T-helper 2 cell treated with Interferon-gamma antibody and Interleukin-4, amounts not matched to agents 100 ng/mL and 5 ng/mL, for 36 hours (primary cell): ENCODE measurements around the gene PTPRCAP. TPM values are rescaled to one million over a fixed set of nuclear protein-coding genes. Genes with fewer than 3 reads are reported as not detected.
"Not testable (repeated sequence)": the region's sequence is repeated elsewhere in the genome, so short reads cannot be mapped to it uniquely, and the experiment has no call there.

Source experiments
- intact Hi-C: fragments of 100-400 bp; cut with micrococcal nuclease; formaldehyde crosslinking; loops from one replicate; pipeline ENCODE4 v1.15.1; 2023
- total RNA-seq: library from RNA; stranded (reverse); gene quantifications from 2 replicates; pipeline ENCODE4 v1.2.3, GENCODE V29; 2022

Gene PTPRCAP
- total RNA-seq = 308 and 324 TPM in 2 replicates

- intact Hi-C loops = loop anchor here (1.0 kb wide), 1 partner anchor 9 kb away; the partner anchor contains the start of gene RPS6KB2
These were observed at the start of gene PTPRCAP for GRCh38 chr11:67437082-67437808. TSS of gene PTPRCAP (minus strand) at chr11:67437682. CDS start at chr11:67437619, 63 bp downstream.

- intact Hi-C loops = no loop called here
These were observed 49.2 kb upstream of the PTPRCAP start for GRCh38 chr11:67486481-67487195.

- intact Hi-C loops = loop anchor here (1.0 to 2.0 kb wide), 2 partner anchors 22 to 47 kb away; no protein-coding TSS in a partner anchor
These were observed 48.4 kb upstream of the PTPRCAP start for GRCh38 chr11:67485873-67486361.

GRCh38 chr11:67484847-67485311 lies 47.4 kb upstream of the PTPRCAP start:
- intact Hi-C loops = loop anchor here (1.0 to 2.0 kb wide), 5 partner anchors 16 to 83 kb away; partner anchors contain the start of gene TMEM134

GRCh38 chr11:67483831-67484665 lies 46.6 kb upstream of the PTPRCAP start:
- intact Hi-C loops = loop anchor here (1.0 to 2.0 kb wide), 6 partner anchors 15 to 131 kb away; partner anchors contain the start of genes POLD4, RPS6KB2 and TMEM134

- intact Hi-C loops = loop anchor here (1.0 kb wide), 2 partner anchors 55 to 130 kb away; partner anchors contain the start of genes POLD4 and RPS6KB2
These were observed 45.6 kb upstream of the PTPRCAP start, which contains the start of gene AIP for GRCh38 chr11:67482827-67483798. TSS of gene AIP (plus strand) at chr11:67483026. CDS start at chr11:67483159, 133 bp downstream.

- intact Hi-C loops = no loop called here
These were observed 44.9 kb upstream of the PTPRCAP start for GRCh38 chr11:67482275-67482826.

- intact Hi-C loops = not testable (repeated sequence)
These were observed 40.0 kb upstream of the PTPRCAP start for GRCh38 chr11:67477344-67478050.

- intact Hi-C loops = not testable (repeated sequence)
These were observed 39.2 kb upstream of the PTPRCAP start for GRCh38 chr11:67476692-67477091.

- intact Hi-C loops = no loop called here
These were observed 35.4 kb upstream of the PTPRCAP start for GRCh38 chr11:67472882-67473281.

- intact Hi-C loops = no loop called here
These were observed 33.0 kb upstream of the PTPRCAP start for GRCh38 chr11:67470337-67471002.

GRCh38 chr11:67469508-67469811 lies 32.0 kb upstream of the PTPRCAP start:
- intact Hi-C loops = loop anchor here (1.0 to 5.0 kb wide), 6 partner anchors 15 to 79 kb away; partner anchors contain the start of genes RAD9A and RPS6KB2

GRCh38 chr11:67468759-67469507 lies 31.5 kb upstream of the PTPRCAP start, which contains the start of gene TMEM134:
TSS of gene TMEM134 (minus strand) at chr11:67469251. CDS start at chr11:67469192, 59 bp downstream.
- intact Hi-C loops = loop anchor here (1.0 to 5.0 kb wide), 6 partner anchors 15 to 78 kb away; partner anchors contain the start of genes RAD9A and RPS6KB2

GRCh38 chr11:67468456-67468758 lies 30.9 kb upstream of the PTPRCAP start:
- intact Hi-C loops = loop anchor here (2.0 to 5.0 kb wide), 3 partner anchors 30 to 78 kb away; partner anchors contain the start of genes RAD9A and RPS6KB2

- intact Hi-C loops = loop anchor here (2.0 to 5.0 kb wide), 3 partner anchors 29 to 77 kb away; partner anchors contain the start of genes RAD9A and RPS6KB2
These were observed 30.6 kb upstream of the PTPRCAP start for GRCh38 chr11:67468056-67468455.

- intact Hi-C loops = loop anchor here (5.0 kb wide), 1 partner anchor 40 kb away; the partner anchor contains the start of gene RPS6KB2
These were observed 29.7 kb upstream of the PTPRCAP start for GRCh38 chr11:67466962-67467771.
